Neural progenitor cell (in vitro differentiated cells): ENCODE results near the gene GRK3.
"Not testable (repeated sequence)": the region's sequence is repeated elsewhere in the genome, so short reads cannot be mapped to it uniquely, and the experiment has no call there.

ENCODE experiments used
- CTCF ChIP-seq: fragments of 200-600 bp; sonication (generic); IDR thresholded peaks from 2 replicates; pipeline ENCODE4 v1.5.1; 2017; ENCODE audit warnings: antibody characterized with exemption, mild to moderate bottlenecking
- EZH2 ChIP-seq: fragments of 200-600 bp; sonication (generic); IDR thresholded peaks from 2 replicates; pipeline ENCODE4 v1.6.1; 2017; ENCODE audit warnings: antibody characterized with exemption, mild to moderate bottlenecking, moderate library complexity
- EZH2phosphoT487 ChIP-seq: fragments of 200-600 bp; sonication (generic); IDR thresholded peaks from 2 replicates; pipeline ENCODE4 v1.6.1; 2017; ENCODE audit warnings: antibody characterized with exemption

GRCh38 chr22:25529541-25530137, 34.8 kb upstream of the GRK3 start:
- not testable (repeated sequence) for TF ChIP-seq CTCF, EZH2, EZH2phosphoT487
